Measurements from ENCODE around the gene MGAT5B.

MGAT5B gene

DNA sequence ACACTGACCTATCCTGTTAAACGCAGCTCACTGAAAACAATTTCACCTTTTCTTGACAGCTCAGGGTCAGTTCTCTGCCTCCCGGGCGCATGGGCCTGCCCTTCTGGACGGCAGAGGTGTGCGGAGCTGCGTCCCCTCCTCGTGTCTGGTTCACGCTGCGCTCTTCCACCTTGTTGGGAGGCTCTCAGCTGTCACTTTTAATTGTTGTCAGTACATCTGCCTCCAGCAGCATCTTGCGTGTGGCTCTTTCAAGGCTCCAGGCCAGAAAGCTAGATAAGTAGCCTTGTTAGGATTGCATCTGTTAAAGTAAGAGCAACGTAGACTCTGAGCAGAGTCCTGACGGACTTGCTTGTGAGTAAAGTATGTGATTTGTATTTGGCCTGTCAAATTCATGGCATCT is 59.4 kb downstream of the MGAT5B start:
- no peak for DNase-seq (ENCODE audit: low read depth)

DNA sequence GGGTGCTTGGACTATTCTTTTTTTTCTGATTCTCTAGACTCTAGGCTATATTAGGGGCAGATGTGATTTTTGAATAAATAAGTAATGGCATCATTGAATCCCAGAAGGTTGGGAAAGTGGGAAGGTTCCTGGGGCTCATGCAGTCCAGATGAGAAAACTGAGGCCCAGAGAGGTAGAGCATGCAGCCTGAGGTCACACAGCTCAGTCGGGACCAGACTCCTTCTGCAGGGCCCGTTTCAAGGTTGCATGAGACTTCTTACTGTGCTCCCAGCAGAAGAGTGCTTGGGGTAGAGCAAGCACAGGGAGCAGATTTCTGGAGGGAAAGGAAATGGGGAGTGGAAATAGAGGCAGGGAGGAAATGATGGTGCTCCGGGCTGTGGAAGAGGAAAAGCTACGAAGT is 59.8 kb downstream of the MGAT5B start:
- no peak for DNase-seq (ENCODE audit: low read depth)

DNA sequence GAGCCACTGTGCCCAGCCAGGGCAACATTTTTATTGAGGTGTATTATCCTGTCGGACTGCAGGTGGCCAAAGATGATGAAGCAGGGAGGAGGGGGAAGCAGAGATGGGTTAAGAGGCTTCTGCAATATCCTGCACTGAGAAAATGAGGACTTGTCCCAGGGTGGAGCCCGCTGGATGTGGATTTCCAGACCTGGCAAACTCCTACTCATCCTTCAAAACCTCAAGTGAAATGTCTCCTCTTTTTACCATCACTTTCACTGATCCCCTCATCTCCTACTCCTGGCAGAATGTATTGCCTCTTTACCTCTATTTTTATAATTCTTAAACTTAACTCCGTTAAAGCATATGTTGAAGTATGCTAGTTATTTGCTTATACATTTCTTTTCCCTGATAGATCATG is 60.9 kb downstream of the MGAT5B start:
- DNase-seq (ENCODE audit: low read depth), result no peak

DNA sequence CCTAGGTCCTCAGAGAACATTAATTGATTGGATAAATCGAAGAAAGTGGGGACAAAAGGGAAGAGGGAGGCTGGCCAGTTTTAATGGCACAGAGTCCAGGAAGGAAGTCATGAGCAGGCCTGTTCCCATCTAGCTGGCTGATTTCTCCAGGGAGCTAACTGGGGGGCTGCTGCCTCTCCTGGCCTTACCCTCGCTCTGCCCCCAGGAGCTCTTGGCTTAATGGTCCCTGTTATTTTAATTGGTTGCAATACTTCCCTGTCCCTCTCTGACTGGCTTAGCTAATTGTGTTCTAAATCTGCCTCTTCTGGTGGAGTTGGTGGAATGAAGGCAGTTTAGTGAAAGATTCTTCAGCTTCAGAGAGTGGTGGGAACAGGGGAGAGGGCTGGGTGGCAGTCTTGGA is 61.4 kb downstream of the MGAT5B start:
- DNase-seq (ENCODE audit: low read depth), result no peak

DNA sequence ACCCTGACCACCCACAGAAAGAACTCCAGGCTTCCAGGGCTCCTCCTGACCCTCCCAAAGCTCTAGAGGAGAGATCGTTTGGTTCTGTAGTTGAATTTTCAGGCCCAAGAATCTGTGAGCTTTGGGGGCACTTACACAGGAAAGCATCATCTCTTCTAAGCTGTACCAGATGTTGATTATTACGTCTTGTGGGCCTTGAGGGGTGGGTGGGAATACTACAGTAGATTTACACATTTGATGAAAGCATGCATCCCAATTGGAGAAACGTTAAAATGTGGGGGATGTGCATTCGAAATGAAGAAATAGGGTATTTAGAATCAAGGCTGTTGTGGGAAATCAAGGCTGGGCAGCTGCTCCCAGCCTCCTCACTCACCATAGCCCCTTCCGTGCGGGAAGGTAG is 61.9 kb downstream of the MGAT5B start:
- no peak for DNase-seq (ENCODE audit: low read depth)

DNA sequence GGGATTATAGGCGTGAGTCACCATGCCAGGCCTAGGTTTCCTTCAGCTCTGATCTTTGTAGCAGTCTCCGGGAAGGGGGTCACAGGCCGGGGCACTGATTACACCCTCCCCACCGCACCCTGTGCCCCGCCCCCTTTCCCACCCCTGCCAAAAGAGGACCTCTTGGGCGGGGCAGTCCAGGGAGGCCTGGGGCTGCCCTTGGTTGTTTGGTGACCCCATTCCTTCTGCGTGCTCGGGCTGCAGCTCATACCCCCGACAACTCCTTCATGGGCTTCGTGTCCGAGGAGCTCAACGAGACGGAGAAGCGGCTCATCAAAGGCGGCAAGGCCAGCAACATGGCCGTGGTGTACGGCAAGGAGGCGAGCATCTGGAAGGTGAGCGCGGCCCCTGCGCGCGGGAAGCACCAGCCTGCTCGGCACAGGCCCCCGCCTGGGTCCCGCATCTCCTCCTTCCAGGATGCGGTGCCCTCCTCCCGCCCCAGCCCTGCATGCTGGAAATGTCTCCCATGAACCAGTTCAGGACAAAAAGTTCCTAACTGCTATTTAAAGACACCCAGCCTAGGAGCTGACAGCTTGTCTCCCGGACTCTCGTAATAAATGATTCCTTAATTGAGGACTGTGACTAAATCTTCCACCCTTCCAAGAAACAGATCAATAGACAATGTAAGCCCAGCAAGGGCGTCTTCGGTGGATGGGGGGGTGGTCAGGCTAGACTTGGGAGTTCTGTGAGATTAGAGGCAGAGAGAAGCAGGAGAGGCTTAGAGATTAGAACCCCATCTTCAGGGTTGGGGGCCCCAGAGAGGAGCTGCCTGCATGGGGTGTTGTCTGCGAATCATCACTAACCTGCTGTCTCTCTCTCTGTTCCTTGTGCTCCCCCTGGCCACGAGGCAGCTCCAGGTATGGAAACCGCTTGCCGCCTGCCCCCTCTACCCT is 64.5 kb downstream of the MGAT5B start:
- no peak for DNase-seq (ENCODE audit: low read depth)

DNA sequence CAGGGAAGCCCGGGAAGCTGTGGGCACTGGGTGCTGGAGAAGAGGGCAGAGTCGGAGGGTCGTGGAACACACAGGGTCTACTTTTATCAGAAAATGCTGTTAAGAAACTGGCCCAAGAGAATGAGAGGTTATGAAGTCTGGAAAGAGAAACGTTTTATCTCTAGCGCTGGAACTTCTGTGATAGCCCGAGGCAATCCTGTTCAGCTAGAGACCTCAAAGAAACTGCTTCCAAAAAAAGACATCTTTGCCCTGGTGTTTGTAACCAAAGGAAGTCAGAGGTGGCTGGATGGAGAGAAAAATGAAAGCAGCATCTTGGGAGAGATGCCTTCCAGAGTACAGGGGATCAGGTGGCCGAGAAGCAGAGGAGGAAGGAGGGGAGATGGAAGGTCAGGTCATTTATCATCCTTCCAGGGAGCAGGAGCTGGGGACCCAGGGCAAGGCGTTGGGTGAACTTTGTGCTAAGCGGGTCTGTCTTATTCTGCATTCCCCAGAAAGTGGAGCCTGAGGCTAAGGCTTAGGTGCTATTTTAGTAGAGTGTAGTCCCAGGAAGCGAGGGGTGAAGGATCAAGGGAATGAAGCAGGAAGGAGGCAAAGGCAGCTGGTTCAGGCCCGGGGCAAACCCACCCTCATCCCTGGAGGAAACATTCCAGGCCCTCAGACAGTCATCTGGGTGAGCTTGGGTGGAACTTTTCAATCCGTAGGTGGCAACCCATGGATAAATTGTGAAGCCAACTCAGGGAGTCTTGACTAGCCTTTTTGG is 66.5 kb downstream of the MGAT5B start:
- no peak for DNase-seq (ENCODE audit: low read depth)

DNA sequence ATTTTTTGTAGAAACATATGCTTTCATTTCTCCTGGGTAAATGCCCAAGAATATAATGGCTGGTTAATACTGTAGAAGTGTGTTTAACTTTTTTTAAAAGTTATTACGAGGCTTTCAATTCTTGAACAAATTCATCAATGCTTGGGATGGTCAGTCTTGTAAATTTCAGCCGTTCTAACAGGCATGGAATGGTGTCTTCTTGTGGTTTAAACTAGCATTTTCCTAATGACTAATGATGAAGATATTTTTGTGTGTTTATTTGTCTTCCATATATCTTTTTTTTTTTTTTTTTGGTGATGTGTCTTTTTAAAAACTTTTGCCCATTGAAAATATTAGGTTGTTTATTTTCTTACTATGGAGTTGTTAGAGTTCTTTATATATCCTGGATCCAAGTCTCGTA is 67.1 kb downstream of the MGAT5B start:
- DNase-seq (ENCODE audit: low read depth), result no peak

DNA sequence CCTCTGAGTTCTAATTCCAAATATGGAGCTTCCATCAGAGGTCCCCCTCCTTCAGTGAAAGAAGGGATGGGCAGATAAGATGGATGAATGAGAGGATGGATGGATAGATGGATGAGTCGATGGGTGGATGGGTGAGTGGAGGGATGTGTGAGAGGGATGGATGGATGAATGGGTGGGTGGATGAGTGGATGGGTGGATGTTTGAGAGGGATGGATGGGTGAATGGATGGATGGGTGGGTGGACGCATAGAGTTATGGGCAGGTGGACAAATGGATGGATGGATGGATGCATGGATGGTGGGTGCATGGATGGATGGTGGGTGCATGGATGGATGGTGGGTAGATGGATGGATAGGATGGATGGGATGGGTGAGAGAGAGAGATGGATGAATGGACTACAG is 69.0 kb downstream of the MGAT5B start:
- DNase-seq (ENCODE audit: low read depth), result no peak

DNA sequence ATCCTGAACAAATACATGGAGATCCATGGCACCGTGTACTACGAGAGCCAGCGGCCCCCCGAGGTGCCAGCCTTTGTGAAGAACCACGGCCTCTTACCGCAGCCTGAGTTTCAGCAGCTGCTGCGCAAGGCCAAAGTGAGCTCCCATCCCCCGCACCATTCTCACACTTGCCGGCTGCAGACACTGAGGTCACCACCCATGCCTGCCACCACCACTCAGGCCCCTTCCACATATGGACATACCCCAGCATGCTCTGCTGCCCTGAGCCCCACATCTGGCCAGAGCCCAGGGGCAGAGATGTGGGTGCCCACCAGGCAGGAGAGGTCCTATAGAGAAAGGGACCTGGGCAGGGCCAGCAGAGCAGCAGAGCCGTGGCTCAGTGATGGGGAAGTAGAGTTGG is 69.8 kb downstream of the MGAT5B start:
- DNase-seq (ENCODE audit: low read depth), result no peak

DNA sequence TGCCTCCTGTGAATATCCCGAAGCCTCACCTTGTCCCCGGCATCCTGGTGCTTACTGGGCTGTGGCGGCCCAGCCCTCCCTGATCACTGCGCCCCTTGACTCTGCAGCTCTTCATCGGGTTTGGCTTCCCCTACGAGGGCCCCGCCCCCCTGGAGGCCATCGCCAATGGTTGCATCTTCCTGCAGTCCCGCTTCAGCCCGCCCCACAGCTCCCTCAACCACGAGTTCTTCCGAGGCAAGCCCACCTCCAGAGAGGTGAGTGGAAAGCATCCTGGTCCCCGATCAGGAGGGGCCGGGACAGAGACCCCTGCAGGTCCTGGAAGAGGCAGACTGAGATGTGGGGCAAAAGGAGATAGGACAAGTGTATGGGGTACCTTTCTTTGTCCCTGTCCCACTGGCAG is 72.1 kb downstream of the MGAT5B start:
- DNase-seq (ENCODE audit: low read depth), result no peak

DNA sequence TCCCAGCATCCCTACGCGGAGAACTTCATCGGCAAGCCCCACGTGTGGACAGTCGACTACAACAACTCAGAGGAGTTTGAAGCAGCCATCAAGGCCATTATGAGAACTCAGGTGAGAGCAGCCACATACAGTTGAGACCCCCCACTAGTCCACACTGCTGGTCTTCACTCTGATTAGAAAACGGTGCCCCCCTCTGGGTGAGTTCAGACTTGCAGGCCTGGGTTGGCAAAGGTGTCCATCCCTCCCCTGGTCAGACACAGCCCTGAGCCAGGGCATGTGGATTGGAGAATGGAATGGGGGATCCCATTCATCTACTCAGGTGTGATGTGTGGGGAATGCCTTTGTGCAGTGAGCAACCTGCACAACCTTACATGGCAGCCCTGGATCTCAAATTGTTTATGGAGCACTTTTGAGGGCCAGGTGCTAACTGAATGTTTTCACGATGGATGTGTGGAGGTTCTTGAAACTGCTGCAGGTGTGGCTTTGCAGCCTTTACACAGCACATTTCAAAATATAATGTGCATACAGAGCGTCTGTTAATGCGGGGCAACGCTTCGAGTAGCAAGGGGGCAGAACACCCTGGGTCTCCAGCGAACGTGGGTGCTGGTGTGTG is 72.6 kb downstream of the MGAT5B start:
- DNase-seq (ENCODE audit: low read depth), result no peak

DNA sequence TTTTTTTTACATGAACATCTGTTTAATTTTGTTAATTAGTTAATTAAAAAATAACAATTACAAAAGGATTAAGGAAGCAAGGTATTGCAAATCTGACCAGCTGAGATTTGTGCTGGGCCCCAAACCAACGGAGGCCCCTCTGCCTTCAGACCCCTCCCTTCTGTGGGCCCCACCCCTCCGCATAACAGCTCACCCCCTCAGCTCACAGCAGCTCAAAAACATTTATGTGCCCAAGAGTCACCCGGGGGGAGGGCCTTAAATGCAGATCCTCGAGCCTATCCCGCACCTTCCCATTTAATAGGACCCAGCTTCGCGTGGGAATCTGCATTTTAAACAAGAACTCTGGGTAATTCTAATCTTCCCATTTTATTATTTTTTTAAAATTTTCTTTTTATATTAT is 75.0 kb downstream of the MGAT5B start:
- no peak for DNase-seq (ENCODE audit: low read depth)

DNA sequence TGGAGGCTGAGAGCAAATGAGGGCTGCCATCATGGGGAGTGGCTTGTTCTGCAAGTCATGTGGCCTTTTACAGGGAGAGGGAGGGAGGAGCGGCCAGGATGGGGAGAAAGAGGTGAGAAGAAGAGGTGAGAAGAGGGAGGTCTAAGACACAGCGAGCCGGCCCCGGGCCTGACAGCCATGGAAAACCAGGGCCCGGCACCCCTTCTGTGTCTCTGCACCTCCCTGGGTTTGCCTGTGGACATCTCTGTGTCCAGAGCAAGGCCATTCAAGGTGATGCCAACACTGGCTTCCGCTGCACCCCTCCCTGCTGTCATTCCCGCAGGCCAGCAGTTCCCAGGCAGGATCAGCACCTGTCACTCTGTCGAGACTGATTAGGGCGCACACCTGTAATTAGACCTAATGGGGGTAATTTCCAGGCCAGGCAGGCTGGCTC is 75.6 kb downstream of the MGAT5B start:
- DNase-seq (ENCODE audit: low read depth), result no peak

DNA sequence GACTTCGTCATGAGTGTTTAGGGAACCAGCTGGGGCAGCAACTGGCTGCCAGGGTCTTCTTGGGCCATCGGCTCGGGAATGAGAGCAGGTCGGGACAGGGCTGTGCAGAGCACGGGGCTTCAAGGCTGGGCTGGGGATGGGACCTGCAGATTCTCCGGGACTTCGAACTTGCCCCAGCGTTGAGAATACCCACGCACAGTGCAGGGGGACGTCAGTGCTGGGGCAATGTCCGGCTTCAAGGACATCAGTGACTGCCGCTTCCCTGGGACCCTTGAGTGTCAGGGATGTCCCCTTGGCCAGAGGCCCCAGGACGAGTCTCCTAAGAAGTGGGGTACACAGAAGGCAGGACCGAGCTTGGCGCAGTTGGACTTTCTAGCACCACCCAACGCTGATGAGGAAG is 76.3 kb downstream of the MGAT5B start:
- no peak for DNase-seq (ENCODE audit: low read depth)

DNA sequence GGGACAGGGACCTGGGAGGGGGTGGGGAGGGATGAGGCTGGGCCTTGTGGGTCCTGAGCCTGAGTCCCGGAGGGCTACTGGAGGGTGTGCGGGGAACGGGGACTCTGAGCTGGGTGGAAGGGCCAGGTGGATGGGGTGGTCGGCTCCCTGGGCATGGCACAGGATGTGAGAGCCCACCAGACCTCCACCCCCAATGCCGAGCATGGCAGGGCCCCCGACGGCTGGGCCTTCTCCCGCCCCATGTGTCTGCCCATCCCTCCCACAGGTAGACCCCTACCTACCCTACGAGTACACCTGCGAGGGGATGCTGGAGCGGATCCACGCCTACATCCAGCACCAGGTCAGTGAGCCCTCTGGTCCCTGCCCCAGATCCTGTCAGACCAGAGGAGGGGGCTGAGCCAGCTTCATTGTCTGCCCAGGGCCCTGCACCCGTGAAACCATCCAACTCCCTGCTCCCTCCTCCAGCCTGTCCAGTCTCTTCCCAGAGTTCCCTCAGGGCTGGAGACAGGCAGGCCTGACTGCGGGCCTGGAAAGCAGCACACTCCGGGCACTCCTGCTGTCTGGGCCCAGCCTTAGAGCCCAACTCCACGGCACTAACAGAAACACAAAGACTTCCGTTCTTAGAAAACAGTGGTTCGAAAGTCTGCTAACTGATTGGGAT is 78.0 kb downstream of the MGAT5B start:
- DNase-seq (ENCODE audit: low read depth), result no peak

DNA sequence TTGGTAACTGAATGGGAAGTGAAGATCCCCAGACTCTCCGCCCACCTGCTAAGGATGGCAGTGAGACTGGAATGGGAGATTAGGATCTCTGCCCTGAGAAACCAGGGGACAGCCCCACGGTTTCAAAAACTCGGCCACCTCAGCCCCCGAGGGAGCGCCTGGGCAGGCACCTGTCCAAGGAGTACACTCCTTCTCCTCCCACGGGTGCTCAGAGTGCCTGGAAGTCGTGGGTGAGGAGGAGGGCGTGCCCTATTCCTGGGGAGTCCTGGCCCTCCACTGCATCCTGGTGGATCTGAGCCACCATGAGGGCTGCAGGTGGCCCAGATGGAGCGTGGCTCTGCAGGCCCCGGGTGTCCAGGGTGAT is 78.5 kb downstream of the MGAT5B start:
- DNase-seq (ENCODE audit: low read depth), result no peak

DNA sequence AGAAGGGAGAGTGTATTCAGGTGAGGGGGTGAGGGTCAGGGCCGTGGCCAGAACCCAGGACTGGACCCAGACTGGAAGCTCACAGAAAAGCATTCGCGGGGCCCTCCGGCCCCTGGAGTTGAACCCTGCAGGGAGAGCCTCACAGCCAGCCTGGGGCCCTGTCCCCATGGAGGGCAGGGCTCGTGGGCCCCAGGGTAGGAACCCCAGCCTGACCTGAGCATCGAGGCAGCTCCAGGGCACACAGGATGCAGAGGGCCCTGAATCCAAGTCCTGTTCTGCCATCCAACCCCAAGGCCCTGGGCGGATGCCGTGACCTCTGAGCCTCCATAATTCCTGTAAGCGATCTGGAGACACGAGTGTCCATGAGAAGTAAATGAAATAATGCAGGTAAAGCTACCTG is 79.1 kb downstream of the MGAT5B start:
- DNase-seq (ENCODE audit: low read depth), result no peak

DNA sequence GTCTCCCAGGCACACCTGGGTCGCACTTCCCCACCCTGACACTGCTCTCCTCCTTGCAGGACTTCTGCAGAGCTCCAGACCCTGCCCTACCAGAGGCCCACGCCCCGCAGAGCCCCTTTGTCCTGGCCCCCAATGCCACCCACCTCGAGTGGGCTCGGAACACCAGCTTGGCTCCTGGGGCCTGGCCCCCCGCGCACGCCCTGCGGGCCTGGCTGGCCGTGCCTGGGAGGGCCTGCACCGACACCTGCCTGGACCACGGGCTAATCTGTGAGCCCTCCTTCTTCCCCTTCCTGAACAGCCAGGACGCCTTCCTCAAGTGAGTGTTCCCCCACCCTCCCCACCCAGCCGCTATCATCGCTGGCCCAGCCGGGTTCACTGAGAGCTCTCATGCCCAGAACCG is 79.6 kb downstream of the MGAT5B start:
- DNase-seq (ENCODE audit: low read depth), result no peak

DNA sequence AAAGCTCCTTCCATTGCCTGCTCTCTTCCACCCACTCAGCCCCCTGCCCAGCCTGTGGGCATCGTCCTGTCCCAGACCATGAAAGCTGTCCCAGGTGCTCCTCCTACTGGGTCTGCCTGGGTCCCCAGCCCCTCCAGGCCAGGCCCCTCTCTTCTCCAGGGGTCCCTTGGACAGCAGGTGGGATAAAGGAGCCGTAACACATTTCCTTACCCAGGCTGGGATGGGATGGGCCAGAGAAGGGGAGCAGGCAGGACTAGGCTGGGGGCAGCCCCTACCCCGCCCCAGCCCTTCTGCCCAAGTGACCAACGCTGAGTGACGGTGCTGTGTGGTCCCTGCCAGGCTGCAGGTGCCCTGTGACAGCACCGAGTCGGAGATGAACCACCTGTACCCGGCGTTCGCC is 80.1 kb downstream of the MGAT5B start:
- DNase-seq (ENCODE audit: low read depth), result no peak

DNA sequence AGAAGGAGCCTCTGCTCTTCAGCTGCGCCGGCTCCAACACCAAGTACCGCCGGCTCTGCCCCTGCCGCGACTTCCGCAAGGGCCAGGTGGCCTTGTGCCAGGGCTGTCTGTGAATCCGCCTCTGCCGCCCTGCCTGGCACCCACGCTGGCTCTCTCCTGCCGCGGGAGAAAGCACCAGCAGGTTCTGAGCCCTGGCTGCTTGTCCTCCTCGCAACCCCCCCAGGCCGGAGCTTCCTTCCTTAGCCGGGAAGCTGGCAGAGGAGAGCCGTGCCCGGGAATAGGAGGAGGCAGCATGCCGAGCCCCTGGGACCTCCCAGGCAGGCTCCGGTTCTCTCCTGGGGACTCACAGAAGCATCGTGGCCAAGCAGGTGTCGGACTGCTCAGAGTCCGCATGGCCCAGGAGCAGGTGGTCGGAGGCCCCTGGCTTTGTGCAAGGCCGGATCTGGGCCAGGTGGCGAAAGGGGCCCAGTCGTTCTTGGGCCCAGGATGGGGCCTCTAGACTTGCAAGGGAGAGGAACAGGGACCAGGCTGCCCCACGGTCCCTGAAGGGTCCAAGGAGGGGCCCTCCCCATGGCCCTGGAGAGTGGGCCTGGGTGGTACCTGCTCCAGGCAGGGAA is 80.6 kb downstream of the MGAT5B start:
- no peak for DNase-seq (ENCODE audit: low read depth)
